Colonic mucosa (tissue), 4 donors: ENCODE measurements around the gene BAX. TPM values are rescaled to one million over a fixed set of nuclear protein-coding genes. Genes with fewer than 3 reads are reported as not detected.

ENCODE experiments used
- DNase-seq: peaks from one replicate; pipeline ENCODE4 v3.0.0-alpha.2; 2020
- H3K27ac ChIP-seq: fragments of 200-600 bp; one replicate; pipeline ENCODE4 v1.8.0; 2021
- H3K27me3 ChIP-seq: fragments of 200-600 bp; one replicate; pipeline ENCODE4 v1.8.0; 2021
- H3K36me3 ChIP-seq: fragments of 200-600 bp; one replicate; pipeline ENCODE4 v1.8.0; 2021
- H3K4me1 ChIP-seq: fragments of 200-600 bp; one replicate; pipeline ENCODE4 v1.8.0; 2021; ENCODE audit warnings: mild to moderate bottlenecking
- H3K4me3 ChIP-seq: fragments of 200-600 bp; one replicate; pipeline ENCODE4 v1.8.0; 2021
- H3K9ac ChIP-seq, 2 donors: one replicate each; pipeline ENCODE4 v1.7.0; 2013; ENCODE audit warnings: control low read depth in 2 of 2, low read depth in 2 of 2, low read length in 2 of 2
- H3K9me3 ChIP-seq: fragments of 200-600 bp; one replicate; pipeline ENCODE4 v1.8.0; 2021
- CTCF ChIP-seq: fragments of 200-600 bp; IDR thresholded peaks from one replicate; pipeline ENCODE4 v1.8.0; 2022; ENCODE audit warnings: antibody characterized with exemption, mild to moderate bottlenecking
- intact Hi-C: fragments of 100-400 bp; cut with DNase I; formaldehyde crosslinking; loops from one replicate; pipeline ENCODE4 v1.14.1; 2022
- total RNA-seq, 2 donors: library from RNA; stranded (reverse); fragmentation: NEBNext Ultra II Directional in 1 of 2; extraction: Animal tissue kit (Norgen Biotek cat#: 25700) in 1 of 2; gene quantifications; one replicate each; pipeline ENCODE4 v1.2.1, GENCODE V29; 2021
- donor health status: healthy.
- donor health status: DM: no; HTN: no; CAD: no.
- donor health status: DM: no; HTN: no; CAD: no.

Gene BAX
- total RNA-seq, 2 donors from 2014 or later, result 144 to 223 TPM

- Histone ChIP-seq H3K4me3 (no peak overlapping the region), H3K9ac (peak overlapping the region; percentile 70 to 93), H3K4me1 (no peaks in the 10 kb centered on the region), H3K9me3 (no peaks in the 10 kb centered on the region), H3K36me3 (no peaks in the 10 kb centered on the region), H3K27me3 (no peaks in the 10 kb centered on the region), H3K27ac (peak overlapping the region; percentile 76)
- DNase-seq, result no peak
- intact Hi-C loops, result loop anchor here (10.0 kb wide), 1 partner anchor 87 kb away; the partner anchor contains the start of gene PPP1R15A
- no peak for TF ChIP-seq CTCF
Observed at GRCh38 chr19:48961673-48962028, 7.0 kb downstream of the BAX start.

GRCh38 chr19:48962029-48962848 is 7.6 kb downstream of the BAX start:
- Histone ChIP-seq H3K27me3 (no peaks in the 10 kb centered on the region), H3K4me1 (no peaks in the 10 kb centered on the region), H3K27ac (peak overlapping the region; percentile 76), H3K4me3 (no peak overlapping the region), H3K36me3 (no peaks in the 10 kb centered on the region), H3K9ac (peak overlapping the region; percentile 70 to 93), H3K9me3 (no peaks in the 10 kb centered on the region)
- DNase-seq, result peak; percentile 91
- intact Hi-C loops, result loop anchor here (10.0 kb wide), 1 partner anchor 87 kb away; the partner anchor contains the start of gene PPP1R15A
- no peak for TF ChIP-seq CTCF

- H3K9ac ChIP-seq, result peak overlapping the region; percentile 70 to 93
- TF ChIP-seq CTCF, result no peak
- no peak overlapping the region for H3K4me3 ChIP-seq
- no peaks in the 10 kb centered on the region for H3K9me3 ChIP-seq
- peak overlapping the region; percentile 76 for H3K27ac ChIP-seq
- intact Hi-C loops, result loop anchor here (10.0 kb wide), 1 partner anchor 88 kb away; the partner anchor contains the start of gene PPP1R15A
- H3K36me3 ChIP-seq, result no peaks in the 10 kb centered on the region
- H3K4me1 ChIP-seq, result no peaks in the 10 kb centered on the region
- no peak for DNase-seq
- no peaks in the 10 kb centered on the region for H3K27me3 ChIP-seq
Observed at GRCh38 chr19:48962849-48963165, 8.1 kb downstream of the BAX start.

- Histone ChIP-seq H3K4me1 (no peaks in the 10 kb centered on the region), H3K36me3 (no peaks in the 10 kb centered on the region), H3K27me3 (no peaks in the 10 kb centered on the region), H3K9ac (peak overlapping the region; percentile 63 to 93), H3K9me3 (no peaks in the 10 kb centered on the region), H3K4me3 (peak overlapping the region; percentile 89), H3K27ac (peak overlapping the region; percentile 76)
- peak; percentile 85 for DNase-seq
- intact Hi-C loops, result loop anchor here (10.0 kb wide), 1 partner anchor 89 kb away; the partner anchor contains the start of gene PPP1R15A
- no peak for TF ChIP-seq CTCF
Observed at GRCh38 chr19:48963371-48964204, 8.9 kb downstream of the BAX start.

- Histone ChIP-seq H3K27me3 (no peaks in the 10 kb centered on the region), H3K9me3 (no peaks in the 10 kb centered on the region), H3K9ac (peak overlapping the region; percentile 63 to 93), H3K4me1 (no peaks in the 10 kb centered on the region), H3K4me3 (peak overlapping the region; percentile 89), H3K36me3 (no peaks in the 10 kb centered on the region), H3K27ac (peak overlapping the region; percentile 76)
- TF ChIP-seq CTCF, result no peak
- intact Hi-C loops, result loop anchor here (5.0 to 10.0 kb wide), 2 partner anchors 90 to 167 kb away; partner anchors contain the start of gene PPP1R15A
- peak; percentile 59 for DNase-seq
Observed at GRCh38 chr19:48964205-48965039, 9.7 kb downstream of the BAX start.
